GM21737 (cell line): ENCODE data around the gene SPACA4.
"Not testable (repeated sequence)": the region's sequence is repeated elsewhere in the genome, so short reads cannot be mapped to it uniquely, and the experiment has no call there.

ENCODE experiments used
- ATAC-seq: cut with Tn5 transposase; IDR thresholded peaks from one replicate; pipeline ENCODE4 v1.9.1; 2021; ENCODE audit warnings: mild to moderate bottlenecking, moderate library complexity; ENCODE audit not compliant: unreplicated experiment

The SPACA4 gene, protein sequence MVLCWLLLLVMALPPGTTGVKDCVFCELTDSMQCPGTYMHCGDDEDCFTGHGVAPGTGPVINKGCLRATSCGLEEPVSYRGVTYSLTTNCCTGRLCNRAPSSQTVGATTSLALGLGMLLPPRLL

DNA sequence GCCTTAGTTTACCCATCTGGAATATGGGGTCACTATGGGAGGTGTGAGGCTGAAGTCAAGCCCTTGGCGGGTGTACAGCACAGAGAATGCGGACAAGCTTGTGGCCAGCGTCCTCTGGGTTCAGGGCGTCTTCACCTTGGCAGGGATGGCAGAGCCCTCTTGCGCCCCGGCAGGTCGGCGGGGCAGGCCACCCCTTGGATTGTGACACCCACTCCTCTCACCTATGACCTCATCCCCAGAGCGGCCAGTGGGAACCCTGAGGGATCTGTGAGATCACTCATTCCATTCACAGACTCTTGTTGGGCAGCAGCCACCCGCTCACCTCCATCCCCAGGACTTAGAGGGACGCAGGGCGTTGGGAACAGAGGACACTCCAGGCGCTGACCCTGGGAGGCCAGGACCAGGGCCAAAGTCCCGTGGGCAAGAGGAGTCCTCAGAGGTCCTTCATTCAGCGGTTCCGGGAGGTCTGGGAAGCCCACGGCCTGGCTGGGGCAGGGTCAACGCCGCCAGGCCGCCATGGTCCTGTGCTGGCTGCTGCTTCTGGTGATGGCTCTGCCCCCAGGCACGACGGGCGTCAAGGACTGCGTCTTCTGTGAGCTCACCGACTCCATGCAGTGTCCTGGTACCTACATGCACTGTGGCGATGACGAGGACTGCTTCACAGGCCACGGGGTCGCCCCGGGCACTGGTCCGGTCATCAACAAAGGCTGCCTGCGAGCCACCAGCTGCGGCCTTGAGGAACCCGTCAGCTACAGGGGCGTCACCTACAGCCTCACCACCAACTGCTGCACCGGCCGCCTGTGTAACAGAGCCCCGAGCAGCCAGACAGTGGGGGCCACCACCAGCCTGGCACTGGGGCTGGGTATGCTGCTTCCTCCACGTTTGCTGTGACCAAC, at the start of gene SPACA4:
TSS of gene SPACA4 (plus strand) at position 280 of the 896 bp plus-strand sequence. CDS start at position 517, 237 bp downstream.
- ATAC-seq, result no peak

DNA sequence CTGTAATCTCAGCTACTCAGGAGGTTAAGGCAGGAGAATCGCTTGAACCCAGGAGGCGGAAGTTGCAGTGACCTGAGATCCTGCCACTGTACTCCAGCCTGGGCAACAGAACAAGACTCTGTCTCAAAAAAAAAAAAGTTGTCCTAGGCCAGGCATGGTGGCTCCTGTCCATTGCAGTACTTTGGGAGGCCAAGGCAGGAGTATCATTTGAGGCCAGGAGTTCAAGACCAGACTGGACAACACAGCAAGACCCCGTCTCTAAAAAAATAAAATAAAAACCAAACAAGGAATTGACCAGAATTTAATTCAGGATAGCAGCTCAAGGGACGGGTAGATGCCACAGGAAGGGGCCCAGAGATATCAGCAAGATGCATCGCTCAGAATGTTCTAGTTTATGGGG, 49.7 kb upstream of the SPACA4 start:
- ATAC-seq, result no peak

DNA sequence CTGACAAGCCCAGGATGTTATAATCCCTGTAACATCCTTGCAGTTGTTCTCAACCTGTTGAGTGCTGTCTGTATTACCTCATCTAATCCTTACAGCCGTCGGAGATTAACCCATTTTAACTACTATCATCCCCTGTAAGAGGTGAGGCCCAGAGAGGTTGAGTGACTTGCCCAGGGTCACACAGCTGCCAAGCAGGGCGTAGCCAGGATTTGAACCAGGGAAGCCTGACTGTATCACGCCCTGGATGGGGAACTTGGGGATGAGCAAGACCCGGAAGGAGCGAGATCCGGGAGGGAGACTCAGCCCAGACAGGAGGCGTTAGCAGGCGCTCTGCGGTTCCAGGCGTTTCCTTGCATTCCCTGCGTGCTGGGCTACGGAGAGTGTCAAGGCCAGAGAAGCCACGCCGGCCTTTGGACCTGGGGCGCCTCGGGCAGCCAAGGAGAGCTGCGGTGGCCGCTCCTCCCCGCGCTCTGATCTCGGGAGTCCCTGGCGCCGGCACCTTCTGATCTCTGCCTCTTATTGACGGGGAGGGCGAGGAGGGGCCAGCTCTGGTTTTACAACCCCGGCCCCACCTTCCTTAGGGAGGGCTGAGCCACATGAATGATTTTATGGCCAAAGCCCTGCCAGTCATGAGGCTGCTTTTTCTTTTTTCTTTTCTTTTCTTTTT, 48.4 kb upstream of the SPACA4 start:
- no peak for ATAC-seq

DNA sequence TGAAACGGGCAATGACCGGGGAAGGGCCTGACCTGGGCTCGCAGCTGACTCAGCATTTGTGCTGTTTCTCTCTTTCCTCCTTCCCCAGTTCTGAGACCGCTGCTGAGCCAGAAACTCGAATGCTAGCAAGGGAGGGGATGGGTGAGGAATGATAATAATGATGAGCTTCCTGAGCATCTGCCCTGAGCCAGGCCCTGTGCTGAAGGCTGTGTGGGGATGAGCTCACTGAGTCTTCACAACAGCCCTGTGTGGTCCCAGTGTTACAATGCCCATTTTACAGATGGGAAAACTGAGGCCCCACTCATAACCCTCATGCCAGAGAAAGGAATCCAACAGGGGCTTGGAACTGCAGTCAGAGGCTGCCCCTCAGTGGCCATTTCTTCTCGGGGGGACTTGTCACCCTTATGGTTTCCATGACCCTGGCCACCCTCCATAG, 46.4 kb upstream of the SPACA4 start:
- ATAC-seq, result no peak

DNA sequence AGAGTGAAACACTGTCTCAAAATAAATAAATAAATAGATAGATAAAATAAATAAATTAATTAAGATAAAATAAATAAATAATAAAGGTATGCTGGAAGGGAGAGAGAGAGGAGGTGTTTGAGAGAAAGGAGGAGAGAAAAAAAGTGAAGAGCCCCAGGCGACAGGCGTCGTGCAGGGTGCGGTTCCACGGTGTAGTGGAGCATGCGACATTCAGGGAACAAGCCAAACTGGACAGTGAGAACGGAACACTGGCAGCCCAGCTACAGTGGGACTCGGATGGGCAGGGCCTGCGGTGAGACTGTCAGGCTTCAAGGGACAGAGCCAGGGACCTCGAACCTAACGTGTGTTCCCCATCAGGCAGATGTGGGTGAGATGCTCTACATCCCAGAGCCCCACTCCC, 45.1 kb upstream of the SPACA4 start:
- no peak for ATAC-seq

DNA sequence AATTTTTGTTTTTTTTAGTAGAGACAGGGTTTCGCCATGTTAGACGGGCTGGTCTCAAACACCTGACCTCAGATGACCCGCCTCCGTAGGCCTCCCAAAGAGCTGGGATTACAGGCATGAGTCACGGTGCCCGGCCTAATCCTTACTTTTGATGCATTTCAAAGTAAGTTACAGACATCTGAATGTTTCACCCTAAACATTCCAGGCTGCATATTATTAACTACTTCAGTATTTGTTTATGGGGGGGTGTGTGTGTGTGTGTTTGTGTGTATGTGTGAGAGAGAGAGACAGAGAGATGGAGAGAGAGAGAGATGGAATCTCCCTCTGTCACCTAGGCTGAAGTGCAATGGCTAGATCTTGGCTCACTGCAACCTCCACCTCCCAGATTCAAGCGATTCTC, 41.5 kb upstream of the SPACA4 start:
- no peak for ATAC-seq

DNA sequence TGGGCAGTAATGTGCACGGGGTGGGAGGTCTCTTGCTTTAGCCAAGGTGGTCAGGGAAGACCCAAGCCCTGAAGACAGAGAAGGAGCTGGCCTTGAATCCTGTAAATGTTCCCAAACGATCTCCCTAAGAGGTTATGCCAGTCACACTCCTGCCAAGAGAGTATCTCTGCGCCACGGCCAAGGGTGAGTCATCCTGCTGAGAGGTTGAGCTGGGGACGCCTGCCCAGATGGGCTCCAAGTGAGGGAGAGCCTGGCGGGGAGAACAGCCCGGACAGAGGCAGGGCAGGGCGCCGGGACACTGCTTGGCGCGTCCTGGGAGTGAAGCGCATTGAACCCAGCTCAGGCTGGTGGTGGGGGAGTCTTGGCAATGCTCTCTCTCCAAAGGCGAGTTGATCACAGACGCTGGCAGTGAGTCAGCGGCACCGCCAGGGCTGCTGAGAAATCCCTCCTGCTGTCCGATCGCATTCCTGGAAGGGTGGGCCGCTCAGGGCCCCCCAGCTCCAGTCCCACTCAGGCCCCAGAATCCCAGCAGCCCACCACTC, 38.1 kb upstream of the SPACA4 start:
- no peak for ATAC-seq

DNA sequence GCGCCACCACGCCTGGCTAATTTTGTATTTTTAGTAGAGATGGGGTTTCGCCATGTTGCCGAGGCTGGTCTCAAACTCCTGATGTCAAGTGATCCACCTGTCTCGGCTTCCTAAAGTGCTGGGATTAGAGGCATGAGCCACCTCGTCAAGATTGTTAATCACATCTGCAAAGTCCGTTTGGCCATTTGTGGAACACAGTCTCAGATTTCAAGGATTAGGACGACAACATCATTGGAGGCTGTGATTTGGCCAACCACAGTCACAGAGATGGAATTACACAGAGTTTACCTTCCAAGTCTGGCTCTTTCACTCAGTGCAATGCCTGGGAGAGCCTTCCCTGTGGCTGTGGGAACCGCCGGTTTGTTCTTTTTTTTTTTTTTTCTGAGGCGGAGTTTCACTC, 36.7 kb upstream of the SPACA4 start:
- ATAC-seq, result no peak

DNA sequence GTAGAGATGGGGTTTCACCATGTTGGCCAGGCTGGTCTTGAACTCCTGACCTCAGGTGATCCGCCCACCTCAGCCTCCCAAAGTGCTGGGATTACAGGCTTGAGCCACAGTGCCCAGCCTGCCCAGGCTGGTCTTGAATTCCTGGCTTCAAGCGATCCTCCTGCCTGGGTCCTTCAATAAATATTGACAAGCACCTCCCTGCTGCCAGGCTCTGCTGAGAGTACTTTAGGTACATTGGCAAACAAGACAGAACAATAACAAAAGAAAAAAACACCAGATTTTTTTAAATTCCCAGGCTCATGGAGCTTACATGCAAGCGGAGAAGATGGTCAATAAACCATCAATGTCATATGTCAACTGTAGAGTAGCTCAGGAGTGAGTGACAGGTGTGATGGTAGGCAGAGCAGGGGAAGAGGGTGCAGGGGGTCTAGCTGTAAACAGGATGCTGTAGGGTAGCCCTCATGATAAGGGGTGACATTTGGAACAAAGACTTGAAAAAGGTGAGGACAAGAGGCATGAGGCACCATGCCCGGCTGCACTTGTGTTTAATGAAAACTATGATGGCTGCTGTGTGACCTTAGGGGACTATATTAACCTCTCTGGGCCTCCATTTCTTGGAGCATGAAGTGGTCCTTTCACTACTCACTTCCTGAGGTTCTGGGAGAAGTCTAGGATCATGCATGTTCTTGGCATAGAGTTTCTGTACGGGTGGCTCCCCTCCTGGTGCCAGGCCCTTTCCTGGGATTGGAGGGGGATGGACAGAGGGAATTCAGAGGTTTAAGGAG, 35.0 kb upstream of the SPACA4 start:
- ATAC-seq, result no peak

DNA sequence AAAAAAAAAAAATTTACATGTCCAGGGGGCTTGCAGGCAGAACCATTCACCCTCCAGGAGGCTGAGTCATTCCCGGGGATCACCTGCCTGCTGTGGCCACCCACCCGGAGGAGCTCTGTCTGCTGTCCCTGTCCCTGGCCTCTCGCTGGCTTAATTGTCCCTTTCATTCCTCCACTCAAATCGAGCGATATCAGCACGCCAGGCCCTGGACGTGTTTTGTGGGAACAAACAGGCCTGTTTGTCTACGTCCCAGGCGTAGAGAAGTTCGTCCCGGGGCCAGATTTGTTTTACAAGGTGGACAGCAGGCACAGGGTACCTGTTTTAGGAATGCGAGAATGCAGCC, 33.4 kb upstream of the SPACA4 start:
- no peak for ATAC-seq

DNA sequence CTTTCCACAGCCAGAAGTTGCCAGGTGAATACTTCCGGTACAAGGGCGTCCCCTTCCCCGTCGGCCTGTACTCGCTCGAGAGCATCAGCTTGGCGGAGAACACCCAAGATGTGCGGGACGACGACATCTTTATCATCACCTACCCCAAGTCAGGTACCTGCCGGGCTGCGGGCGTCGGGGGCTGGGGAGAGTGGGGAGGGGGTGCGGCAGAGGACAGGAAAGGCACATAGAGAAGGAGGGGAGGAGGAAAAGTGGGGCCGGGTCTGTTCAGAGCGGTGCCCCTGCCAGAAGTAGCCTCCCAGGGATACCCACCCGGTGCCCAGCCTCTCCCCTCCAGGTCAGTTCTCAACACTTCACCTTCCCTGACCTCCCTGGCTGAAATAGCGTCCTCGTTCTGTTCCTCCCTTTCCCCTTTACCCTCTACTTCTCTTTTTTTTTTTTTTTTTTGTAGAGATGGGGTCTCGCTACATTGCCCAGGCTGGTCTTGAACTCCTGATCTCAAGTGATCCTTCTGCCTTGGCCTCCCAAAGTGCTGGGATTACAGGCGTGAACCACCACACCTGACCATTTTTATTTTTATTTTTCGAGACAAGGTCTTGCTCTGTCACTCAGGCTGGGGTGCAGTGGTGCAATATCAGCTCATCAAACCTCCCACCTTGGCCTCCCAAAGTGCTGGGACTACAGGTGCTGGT, 30.5 kb upstream of the SPACA4 start:
- ATAC-seq, result no peak

DNA sequence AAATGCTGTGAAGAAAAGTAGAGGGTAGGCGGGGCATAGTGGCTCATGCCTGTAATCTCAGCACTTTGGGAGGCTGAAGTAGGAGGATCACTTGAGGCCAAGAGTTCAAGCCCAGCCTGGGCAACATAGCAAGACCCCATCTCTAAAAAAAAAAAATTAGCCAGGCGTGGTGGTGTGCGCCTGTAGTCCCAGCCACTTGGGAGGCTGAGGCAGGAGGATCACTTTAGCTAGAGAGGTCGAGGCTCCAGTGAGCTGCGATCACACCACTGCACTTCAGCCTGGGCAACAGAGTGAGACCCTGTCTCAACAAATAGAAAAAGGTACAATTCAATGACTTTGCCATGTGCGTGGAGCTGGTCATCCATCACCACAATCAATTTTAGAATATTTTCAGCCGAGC, 28.6 kb upstream of the SPACA4 start:
- not testable (repeated sequence) for ATAC-seq

DNA sequence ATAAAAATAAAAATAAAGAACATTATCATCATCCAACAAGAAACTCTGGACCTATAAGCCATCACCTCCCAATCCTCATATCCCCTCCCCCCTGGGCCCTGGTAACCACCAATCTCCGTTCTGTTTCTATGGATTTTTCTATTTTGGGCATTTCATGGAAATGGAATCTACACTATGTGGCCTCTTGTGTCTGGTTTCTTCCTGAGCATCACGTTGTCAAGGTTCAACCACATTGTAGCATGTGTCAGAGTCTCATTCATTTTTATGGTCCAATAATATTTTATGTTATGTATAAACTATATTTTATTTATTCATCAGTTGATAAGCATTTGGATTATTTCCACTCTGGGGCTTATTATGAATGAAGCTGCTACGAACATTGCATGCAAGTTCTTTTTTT, 27.7 kb upstream of the SPACA4 start:
- no peak for ATAC-seq

DNA sequence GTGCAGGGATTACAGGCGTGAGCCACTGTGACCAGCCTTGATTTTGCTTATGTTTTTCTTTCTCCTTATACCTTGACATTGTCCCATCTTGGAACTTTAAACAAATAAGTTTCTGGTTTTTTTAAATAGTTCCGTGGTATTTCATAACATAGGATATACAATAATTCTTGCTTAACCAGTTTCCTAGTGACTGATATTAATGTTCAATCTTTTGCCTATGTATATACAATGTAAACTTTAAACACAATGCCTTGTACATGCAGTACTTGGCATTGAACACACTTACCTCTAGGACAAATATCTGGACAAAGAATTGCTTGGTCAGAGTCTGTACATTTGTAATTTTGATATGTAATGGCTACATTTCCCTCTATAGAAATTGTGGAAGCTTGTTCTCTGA, 24.4 kb upstream of the SPACA4 start:
- no peak for ATAC-seq

DNA sequence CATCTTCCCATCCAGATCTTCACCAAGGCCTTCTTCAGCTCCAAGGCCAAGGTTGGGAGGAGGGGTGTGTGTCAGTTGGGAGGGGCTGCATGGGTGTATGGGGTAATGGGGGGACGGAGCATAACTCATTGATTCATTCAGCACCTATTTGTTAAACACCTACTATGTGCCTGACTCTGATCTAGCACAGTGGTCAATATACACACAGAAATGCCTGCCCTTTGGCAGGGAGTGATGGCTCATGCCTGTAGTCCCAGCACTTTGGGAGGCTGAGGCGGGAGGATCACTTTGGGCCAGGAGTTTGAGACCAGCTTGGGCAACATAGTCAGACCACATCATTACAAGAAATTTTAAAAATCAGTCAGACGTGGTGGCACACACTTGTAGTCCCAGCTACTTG, 19.2 kb upstream of the SPACA4 start:
- ATAC-seq, result no peak

DNA sequence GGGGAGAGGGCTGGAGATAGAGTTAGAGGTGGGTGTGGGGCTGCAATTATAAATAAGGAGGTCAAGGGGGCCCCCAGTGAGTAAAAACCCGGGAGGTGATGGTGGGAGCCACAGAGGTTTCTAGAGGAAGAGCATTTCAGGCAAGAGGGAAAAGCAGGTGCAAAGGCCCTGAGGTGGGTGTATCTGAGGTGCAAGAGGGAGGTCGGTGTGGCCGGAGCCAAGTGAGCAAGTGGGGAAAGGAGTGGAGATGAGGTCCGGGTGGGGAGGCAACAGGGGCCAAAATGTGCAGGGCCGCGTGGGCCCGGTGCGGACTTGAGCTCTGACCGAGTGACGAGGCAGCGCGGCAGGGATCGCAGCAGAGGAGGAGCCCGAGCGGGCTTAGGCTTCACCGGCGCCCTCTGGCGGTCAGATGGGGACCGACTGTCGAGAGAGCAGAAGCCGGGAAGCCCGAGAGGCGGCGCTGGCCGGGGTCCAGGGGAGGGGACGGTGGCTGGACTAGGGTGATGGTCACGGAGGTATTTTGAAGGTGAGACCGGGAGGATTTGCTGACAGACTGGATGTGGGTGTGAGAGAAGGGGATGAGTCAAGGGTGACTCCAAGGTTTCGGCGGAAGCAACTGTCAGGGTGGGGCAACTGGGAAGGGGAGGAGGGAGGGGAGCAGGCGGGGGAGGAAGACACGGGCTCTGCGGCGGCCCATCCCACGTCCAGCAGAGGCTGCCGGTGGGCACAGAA, 17.7 kb upstream of the SPACA4 start:
- no peak for ATAC-seq

DNA sequence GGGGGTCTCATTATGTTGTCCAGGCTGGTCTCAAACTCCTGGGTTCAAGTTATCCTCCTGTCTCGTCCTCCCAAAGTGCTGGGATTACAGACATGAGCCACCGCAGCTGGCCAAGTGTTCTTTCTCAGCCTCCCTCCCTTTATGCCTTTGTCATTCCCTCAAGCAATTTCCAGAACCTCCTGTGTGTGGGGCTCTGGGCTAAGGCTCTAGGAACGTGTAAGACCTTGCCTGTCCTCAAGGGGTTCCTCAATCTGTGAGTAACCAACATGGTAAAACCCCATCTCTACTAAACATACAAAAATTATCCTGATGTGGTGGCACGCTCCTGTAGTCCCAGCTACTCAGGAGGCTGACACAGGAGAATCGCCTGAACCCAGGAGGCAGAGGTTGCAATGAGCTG, 15.5 kb upstream of the SPACA4 start:
- ATAC-seq, result no peak

DNA sequence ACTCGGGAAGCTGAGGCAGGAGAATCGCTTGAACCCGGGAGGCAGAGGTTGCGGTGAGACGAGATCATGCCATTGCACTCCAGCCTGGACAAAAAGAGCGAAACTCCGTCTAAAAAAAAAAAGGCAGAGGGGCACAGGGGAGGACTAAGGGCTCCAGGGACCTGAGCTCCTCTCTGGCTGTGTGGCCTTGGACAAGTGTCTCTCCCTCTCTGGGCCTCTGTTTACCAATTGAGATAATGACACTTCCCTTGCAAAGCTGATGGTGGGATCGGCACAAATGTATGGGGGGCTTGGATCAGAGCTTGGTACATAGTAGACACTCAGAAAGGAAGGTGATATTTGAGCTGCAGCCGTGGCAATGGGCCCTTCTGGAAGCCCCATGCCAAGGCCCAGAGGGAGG, 11.4 kb upstream of the SPACA4 start:
- ATAC-seq, result no peak

DNA sequence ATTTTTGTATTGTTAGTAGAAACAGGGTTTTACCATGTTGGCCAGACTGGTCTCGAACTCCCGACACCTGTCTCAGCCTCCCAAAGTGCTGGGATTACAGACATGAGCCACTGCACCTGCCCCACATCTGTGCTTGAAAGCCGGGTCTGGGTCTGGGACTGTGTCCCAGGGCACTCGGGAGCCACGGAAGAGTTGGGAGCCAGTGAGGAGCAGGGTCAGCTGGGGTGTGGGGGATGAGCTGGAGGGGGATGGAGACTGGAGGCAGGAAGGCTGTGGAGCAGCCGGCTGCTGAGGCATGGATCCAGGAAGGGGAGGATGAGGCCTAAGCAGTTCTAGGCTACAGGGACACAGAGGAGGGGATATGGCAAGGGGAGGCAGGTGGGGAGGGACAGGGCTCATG, 10.7 kb upstream of the SPACA4 start:
- ATAC-seq, result no peak

DNA sequence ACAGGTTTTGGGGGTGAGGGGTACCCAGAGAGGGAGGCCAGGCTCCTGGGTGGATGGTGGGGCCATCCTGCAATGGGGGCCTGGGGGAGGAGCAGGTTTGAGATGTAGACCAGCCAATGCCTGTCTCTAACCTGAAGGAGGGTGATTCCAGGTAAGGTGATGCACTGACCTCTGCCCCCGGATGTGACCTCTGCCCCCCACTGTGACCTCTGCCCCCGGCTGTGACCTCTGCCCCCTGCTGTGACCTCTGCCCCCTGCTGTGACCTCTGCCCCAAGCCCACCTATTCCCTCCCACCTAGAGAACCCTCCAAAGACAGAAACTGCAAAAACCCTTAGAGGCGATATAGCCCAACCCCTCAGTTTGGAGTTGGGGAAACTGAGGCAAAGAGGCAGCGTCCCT, 10.3 kb upstream of the SPACA4 start:
- no peak for ATAC-seq
